Activated CD8-positive, alpha-beta memory T cell treated with anti-CD3 and anti-CD28 coated beads for 4 hours (primary cell): ENCODE measurements around the gene SLC25A21.
"Not testable (repeated sequence)": the region's sequence is repeated elsewhere in the genome, so short reads cannot be mapped to it uniquely, and the experiment has no call there.

Experiments used
- DNase-seq, 2 donors: peaks; one replicate each; pipeline ENCODE4 v3.0.0-alpha.2; 2020; ENCODE audit warnings: low read depth in 2 of 2

The SLC25A21 gene

DNA sequence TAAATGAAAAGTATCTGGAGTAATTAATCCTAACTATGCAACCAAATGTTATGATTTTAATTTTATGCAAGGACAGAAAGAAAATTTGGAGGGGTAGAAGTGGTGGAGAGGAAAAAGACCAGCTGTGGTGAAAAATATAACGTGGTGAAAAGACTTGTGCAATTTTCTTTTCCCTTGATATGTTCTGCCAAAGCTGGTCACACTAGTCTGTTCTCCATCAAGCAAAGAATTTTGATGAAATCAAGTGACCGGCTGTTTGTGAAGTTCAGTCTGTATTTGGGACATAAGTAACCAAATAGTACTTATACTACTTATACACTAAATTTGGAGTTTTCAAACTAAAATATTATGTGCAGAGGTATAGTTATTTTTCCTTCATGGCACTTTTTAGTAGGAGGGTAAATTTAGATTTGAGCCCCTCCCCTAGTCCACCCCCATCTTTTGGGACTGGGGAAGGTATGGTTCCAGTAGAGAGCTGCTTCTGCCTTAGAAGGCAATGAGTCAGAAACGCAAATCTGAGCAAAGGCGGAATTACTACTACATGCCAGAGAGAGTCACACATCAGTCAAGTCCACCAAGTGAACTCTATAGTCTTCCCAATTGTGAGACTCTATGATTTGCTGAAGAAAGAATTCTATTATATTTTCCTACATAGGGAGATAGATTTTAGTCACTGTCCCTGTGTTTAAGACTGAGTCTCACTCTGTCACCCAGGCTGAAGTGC lies 229.7 kb downstream of the SLC25A21 start:
- DNase-seq, result no peak

GRCh38 chr14:36941783-36942521 lies 230.5 kb downstream of the SLC25A21 start:
- DNase-seq, result peak in 1 of 2 donors; percentile 5

DNA sequence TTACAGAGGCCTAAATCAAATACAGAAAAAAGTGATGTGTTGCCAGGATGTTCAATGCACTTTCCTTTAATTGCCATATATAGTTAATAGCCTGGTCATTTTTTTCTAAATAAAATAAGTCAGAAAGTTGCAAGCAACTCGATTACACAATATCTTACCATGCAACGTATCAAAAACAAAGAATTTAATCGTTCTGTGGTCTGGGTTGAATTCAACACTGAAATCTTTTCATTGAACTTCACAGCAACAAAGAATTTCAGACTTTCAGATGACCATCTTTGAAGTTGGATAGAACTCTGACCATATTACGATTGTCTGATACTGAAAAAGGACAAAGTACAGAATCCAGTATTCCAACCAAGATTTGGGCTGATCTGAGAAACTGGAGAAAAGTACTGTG lies 231.9 kb downstream of the SLC25A21 start:
- no peak for DNase-seq

- DNase-seq, result no peak
Measured at GRCh38 chr14:36939265-36939664, 233.1 kb downstream of the SLC25A21 start.

DNA sequence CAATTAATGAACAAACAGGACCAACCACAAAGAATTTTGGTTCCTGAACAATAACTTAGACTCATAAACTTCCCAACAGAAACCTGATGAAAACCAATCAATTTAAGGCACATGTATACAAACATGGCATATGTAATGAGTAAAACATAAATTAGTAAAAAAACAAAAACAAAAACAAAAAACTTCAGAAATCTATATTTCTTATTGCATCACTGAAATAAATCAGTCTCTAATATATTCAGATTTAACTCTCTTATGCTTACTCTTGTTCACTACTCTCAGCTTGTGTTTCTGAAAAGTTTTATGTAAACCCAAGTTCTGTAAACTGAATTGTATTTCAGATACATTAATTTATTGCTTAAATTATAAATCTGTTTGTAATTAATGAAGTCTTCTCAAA lies 233.7 kb downstream of the SLC25A21 start:
- no peak for DNase-seq

- no peak for DNase-seq
Measured at GRCh38 chr14:36935976-36936678, 236.3 kb downstream of the SLC25A21 start.

- DNase-seq, result no peak
Measured at GRCh38 chr14:36934304-36934703, 238.1 kb downstream of the SLC25A21 start.

GRCh38 chr14:36931791-36932190 lies 240.6 kb downstream of the SLC25A21 start:
- no peak for DNase-seq

- DNase-seq, result no peak
Measured at GRCh38 chr14:36928432-36928831, 244.0 kb downstream of the SLC25A21 start.

GRCh38 chr14:36925094-36925493 lies 247.3 kb downstream of the SLC25A21 start:
- no peak for DNase-seq

DNA sequence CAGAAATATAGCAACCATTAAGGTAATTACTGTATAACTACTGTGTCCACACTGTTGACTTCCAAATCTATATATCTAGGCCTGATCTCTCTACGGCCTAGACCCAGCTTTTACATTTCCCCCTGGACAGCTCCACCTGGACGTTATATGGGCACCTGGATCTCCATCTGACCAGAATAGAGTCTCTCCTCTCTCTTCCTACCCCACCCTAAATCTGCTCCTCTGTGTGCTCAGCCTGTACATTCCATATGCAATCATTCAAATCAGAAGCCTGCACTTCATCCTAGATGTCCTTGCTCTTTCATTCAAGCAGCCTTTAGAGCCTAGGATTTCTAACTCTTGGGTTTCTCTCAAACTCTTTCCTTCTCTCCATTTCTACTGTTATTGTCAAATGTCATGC lies 255.7 kb downstream of the SLC25A21 start:
- no peak for DNase-seq

DNA sequence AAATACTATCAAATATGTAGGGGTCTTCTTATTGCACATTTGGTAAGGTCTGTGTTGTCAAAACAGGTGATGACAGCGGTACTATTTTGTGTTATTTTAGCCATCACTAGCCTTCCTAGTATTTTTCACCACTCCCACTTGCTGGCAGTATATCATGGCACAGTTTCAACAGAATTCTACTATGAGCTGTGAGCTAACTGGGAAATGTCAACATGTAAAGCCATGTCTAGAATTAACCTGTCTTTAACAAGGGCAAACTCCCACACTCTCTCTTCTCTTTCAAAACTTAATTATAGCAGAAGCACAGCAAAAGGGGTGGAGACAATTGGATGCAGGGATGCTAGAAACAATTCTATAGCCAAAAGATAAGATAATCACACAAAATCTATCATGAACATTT lies 257.3 kb downstream of the SLC25A21 start:
- no peak for DNase-seq

GRCh38 chr14:36910578-36910977 lies 261.8 kb downstream of the SLC25A21 start:
- DNase-seq, result no peak

GRCh38 chr14:36905272-36905888 lies 267.0 kb downstream of the SLC25A21 start:
- no peak for DNase-seq

DNA sequence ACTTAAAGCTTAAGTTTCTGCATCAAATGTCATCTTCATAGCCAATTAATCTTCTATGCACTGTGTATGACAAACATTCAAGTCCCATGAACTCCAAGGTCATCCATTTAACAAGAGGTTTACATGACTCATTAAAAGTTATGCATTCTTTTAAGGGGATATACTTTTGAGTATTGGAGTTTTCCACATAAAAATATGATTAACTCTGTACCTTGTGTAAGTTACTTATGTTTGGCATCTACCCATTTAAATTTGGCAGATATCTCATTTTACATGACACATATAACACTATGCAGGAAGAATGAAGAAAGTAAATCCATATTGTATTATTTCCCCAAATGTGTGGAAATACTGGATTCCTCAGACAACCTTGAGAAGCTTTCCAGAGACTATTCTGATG lies 270.5 kb downstream of the SLC25A21 start:
- no peak for DNase-seq

GRCh38 chr14:36900846-36901245 lies 271.6 kb downstream of the SLC25A21 start:
- no peak for DNase-seq

DNA sequence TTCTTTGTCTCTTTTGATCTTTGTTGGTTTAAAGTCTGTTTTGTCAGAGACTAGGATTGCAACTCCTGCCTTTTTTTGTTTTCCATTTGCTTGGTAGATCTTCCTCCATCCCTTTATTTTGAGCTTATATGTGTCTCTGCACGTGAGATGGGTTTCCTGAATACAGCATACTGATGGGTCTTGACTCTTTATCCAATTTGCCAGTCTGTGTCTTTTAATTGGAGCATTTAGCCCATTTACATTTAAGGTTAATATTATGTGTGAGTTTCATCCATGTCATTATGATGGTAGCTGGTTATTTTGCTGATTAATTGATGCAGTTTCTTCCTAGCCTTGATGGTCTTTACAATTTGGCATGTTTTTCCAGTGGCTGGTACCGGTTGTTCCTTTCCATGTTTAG lies 276.1 kb downstream of the SLC25A21 start:
- DNase-seq, result not testable (repeated sequence)

DNA sequence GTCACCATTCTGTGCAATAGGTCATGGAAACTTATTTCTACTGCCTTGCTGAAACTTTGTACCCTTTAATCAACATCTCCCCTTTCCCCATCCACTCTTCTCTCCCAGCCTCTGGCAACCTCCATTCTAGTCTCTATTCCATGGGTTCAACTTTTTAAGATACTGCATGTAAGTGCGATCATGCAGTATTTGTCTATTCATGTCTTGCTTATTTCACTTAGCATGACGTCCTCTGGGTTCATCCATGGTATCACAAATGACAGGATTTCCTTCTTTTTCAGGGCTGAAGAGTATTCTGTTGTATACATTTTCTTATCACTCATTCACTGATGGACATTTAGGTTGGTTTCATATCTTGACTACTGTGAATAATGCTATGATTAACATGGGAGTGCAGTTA lies 288.4 kb downstream of the SLC25A21 start:
- DNase-seq, result no peak

GRCh38 chr14:36880276-36880675 lies 292.1 kb downstream of the SLC25A21 start:
- DNase-seq, result no peak

DNA sequence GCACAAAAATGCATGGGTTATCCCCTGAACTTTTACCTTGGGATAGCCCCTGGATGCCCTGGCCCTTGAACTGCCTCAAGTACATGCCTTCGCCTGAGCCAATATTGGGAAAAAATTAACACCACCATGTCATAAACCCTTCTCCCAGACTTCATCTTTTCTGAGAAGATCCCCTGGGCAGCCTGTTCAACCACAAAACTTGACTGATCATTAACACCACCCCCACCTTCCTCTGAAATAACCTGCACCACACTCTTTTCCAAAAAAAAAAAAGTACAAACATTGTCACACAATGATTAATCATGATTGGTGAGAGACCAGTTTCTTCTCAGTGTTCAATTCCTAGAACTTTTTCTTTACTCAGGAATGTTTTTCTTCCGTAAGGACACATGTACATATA lies 292.8 kb downstream of the SLC25A21 start:
- DNase-seq, result no peak

GRCh38 chr14:36874396-36875138 lies 297.8 kb downstream of the SLC25A21 start:
- DNase-seq, result no peak

DNA sequence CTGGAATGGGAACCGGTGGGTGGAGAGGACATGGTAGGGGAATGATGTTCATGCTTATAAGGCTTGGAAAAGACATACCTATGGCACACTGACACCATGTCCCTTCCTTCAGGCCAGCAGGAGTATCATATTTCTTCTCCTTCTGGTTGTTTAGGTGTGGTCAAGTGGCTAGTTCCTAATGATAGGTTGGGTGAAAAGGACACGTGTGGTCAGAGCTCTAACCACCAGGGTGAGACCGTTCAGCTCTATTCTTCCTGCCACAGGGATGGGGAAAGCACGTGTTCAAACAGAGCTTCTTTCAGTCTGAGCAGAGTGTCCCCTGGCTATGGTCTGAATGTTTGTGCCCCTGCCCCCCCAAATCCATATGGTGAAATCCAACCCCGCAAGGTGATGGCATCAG lies 301.6 kb downstream of the SLC25A21 start:
- no peak for DNase-seq
